ENCODE results near the gene ATP13A3.

DNA sequence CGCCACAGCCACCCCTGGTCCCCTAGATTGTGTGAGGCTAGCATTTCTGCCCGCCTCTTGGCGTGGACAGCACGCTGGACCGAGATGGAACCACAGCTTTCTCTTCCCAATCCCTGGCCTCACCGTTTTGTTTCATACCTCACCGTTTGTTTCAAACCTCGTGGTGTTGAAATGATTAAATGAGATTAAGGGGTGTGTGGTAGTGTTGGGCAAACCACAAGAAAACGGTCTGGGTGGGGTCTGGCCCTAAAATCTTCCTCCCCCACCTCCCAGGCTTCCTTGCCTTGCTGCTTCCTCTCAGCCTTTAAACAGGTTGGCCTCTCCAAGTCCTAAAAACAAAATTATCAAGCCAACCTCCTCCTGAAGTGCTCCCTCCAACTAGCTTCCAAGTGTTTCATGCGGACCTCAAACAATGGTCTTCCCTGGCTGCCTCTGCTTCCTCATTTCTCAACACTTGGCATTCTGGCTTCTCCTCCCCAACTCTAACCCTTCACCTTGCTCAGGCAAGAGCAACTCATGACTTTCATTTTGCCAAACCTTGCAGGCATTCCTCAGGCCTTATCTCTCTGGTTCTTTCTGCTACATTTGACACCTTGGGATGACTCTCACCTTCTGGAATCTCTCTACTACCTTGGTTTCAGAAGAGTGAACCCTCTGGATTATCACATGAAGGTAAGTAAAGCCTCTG is 1.4 kb upstream of the ATP13A3 start:
- TF ChIP-seq, protein P1, sequence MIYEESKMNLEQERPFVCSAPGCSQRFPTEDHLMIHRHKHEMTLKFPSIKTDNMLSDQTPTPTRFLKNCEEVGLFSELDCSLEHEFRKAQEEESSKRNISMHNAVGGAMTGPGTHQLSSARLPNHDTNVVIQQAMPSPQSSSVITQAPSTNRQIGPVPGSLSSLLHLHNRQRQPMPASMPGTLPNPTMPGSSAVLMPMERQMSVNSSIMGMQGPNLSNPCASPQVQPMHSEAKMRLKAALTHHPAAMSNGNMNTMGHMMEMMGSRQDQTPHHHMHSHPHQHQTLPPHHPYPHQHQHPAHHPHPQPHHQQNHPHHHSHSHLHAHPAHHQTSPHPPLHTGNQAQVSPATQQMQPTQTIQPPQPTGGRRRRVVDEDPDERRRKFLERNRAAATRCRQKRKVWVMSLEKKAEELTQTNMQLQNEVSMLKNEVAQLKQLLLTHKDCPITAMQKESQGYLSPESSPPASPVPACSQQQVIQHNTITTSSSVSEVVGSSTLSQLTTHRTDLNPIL (CRISPR knock-in tag; IDR thresholded peaks at IDR 0.05; ENCODE audit: low read depth): no peak
- TF ChIP-seq CSDC2 (CRISPR knock-in tag; IDR thresholded peaks at IDR 0.05) (no peak), OSR1 (CRISPR knock-in tag; IDR thresholded peaks at IDR 0.05) (no peak), RARB (CRISPR knock-in tag; IDR thresholded peaks at IDR 0.05) (no peak), ARNTL (CRISPR knock-in tag; IDR thresholded peaks at IDR 0.05; ENCODE audit: borderline replicate concordance, low read depth) (no peak), ZFP3 (CRISPR knock-in tag; IDR thresholded peaks at IDR 0.05) (no peak), TCF4 (CRISPR knock-in tag; IDR thresholded peaks at IDR 0.05; ENCODE audit: borderline replicate concordance) (no peak), ZFP30 (CRISPR knock-in tag; IDR thresholded peaks at IDR 0.05) (no peak)
- TF ChIP-seq, protein P2, sequence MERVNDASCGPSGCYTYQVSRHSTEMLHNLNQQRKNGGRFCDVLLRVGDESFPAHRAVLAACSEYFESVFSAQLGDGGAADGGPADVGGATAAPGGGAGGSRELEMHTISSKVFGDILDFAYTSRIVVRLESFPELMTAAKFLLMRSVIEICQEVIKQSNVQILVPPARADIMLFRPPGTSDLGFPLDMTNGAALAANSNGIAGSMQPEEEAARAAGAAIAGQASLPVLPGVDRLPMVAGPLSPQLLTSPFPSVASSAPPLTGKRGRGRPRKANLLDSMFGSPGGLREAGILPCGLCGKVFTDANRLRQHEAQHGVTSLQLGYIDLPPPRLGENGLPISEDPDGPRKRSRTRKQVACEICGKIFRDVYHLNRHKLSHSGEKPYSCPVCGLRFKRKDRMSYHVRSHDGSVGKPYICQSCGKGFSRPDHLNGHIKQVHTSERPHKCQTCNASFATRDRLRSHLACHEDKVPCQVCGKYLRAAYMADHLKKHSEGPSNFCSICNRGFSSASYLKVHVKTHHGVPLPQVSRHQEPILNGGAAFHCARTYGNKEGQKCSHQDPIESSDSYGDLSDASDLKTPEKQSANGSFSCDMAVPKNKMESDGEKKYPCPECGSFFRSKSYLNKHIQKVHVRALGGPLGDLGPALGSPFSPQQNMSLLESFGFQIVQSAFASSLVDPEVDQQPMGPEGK (CRISPR knock-in tag; IDR thresholded peaks at IDR 0.05; ENCODE audit: borderline replicate concordance): no peak
- TF ChIP-seq, protein P3, sequence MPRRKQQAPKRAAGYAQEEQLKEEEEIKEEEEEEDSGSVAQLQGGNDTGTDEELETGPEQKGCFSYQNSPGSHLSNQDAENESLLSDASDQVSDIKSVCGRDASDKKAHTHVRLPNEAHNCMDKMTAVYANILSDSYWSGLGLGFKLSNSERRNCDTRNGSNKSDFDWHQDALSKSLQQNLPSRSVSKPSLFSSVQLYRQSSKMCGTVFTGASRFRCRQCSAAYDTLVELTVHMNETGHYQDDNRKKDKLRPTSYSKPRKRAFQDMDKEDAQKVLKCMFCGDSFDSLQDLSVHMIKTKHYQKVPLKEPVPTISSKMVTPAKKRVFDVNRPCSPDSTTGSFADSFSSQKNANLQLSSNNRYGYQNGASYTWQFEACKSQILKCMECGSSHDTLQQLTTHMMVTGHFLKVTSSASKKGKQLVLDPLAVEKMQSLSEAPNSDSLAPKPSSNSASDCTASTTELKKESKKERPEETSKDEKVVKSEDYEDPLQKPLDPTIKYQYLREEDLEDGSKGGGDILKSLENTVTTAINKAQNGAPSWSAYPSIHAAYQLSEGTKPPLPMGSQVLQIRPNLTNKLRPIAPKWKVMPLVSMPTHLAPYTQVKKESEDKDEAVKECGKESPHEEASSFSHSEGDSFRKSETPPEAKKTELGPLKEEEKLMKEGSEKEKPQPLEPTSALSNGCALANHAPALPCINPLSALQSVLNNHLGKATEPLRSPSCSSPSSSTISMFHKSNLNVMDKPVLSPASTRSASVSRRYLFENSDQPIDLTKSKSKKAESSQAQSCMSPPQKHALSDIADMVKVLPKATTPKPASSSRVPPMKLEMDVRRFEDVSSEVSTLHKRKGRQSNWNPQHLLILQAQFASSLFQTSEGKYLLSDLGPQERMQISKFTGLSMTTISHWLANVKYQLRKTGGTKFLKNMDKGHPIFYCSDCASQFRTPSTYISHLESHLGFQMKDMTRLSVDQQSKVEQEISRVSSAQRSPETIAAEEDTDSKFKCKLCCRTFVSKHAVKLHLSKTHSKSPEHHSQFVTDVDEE (CRISPR knock-in tag; IDR thresholded peaks at IDR 0.05): no peak
